Stimulated activated CD4-positive, alpha-beta T cell treated with anti-CD3 and anti-CD28 coated beads, Interleukin-4, amount 100 ng/mL, for 1 hour (primary cell): Measurements from ENCODE around the gene SYK.
"Not testable (repeated sequence)": the region's sequence is repeated elsewhere in the genome, so short reads cannot be mapped to it uniquely, and the experiment has no call there.

Source experiments
- DNase-seq: peaks from one replicate; pipeline ENCODE4 v3.0.0-alpha.2; 2020

SYK gene

GRCh38 chr9:90882991-90883600 is 81.5 kb downstream of the SYK start:
- no peak for DNase-seq

DNA sequence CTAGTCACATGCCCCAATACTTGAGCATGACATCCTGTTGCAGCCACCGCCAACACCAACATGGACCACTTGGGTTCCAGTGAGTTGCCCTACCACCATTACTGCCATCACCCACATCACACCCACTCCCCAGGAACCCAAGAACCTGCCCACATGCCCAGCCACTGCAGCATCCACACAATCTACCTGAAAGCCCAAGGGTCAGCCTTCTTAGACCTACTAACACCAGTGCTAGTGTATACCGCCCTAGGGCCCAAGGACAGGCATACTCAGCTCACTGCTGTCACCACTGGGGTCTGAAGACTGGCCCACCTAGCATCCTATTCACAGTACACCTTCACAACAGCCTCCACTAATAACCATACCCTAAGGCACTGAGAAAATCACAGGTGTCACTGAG is 82.0 kb downstream of the SYK start:
- no peak for DNase-seq

DNA sequence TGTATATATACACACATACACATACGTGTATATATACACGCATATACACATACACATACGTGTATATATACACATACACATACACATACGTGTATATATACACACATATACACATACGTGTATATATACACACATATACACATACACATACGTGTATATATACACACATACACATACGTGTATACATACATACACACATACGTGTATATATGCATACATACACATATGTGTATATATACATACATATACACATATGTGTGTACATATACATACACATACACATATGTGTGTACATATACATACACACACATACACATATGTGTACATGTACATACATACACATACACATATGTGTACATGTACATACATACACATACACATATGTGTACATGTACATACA is 82.6 kb downstream of the SYK start:
- DNase-seq = no peak

GRCh38 chr9:90886868-90887267 is 85.2 kb downstream of the SYK start:
- DNase-seq = not testable (repeated sequence)

DNA sequence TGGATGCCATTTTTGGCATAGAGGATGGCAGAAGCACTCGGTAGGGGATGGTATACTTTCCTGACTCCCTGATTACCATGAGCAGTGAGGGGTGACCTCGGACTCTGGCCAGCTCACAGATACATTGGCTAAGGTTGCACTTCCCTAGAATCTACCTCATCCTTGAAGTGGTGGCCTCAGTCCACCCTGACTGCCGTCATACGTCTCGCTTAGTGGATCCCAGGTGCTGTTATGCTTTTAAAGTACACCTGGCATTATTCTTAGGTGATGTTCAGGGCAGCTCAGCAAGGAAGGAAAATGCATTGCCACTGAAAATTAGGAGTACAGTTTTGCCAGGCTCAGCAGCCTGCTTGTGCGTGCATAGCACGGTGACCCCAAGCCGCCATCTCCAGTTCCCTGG is 87.3 kb downstream of the SYK start:
- DNase-seq = no peak

DNA sequence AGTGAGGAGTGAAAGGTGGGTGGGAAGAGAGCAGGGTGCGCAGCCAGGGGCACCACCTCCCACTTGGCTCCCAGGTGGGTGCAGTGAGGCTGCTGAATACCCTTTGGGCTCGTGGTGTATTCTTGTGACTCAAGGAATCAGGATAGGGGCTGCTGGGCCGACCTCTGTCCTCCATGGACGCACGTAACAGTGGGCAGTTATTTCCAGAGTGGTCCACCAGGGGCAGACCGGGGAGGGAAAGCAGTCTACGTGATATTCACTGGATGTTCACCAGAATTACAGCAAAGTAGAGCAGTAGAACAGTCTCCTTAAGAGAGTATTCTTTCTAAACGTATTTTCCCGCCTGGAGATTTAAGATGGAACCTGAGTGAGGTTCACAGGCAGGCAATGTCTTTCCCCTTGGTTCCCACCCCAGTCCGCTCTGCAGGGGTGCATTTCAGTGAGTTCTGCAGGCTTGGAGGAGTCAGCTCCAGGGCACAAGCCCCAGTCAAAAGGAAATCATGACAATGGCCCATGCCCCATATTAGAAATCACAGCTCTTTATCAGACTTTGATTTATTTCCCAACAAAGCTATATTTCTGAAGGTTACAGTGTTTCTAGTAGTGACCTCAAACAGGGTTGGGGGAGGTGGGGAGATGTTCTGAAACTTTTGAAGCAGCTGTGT is 88.7 kb downstream of the SYK start:
- DNase-seq = no peak

- no peak for DNase-seq
Measured at GRCh38 chr9:90891308-90892040, 89.9 kb downstream of the SYK start.

DNA sequence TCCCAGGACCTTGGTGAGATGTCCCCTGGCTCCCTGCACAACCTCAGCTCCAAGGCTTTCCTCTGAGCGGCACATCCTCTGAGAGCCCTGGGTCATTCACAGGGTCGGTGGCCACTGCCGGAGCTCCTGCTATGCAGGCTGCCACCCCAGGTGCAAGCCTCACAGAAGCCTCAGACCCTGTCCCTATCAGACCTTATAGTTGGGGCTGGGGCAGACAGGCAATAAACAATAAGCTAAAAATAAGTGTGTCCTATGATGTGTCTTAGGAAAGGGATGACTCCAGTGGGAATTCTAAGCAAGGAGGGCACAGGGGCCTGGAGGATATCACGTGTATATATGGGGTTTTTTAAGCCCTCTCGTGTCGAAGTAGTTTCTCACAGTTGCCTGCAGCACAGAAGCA is 91.3 kb downstream of the SYK start:
- no peak for DNase-seq

DNA sequence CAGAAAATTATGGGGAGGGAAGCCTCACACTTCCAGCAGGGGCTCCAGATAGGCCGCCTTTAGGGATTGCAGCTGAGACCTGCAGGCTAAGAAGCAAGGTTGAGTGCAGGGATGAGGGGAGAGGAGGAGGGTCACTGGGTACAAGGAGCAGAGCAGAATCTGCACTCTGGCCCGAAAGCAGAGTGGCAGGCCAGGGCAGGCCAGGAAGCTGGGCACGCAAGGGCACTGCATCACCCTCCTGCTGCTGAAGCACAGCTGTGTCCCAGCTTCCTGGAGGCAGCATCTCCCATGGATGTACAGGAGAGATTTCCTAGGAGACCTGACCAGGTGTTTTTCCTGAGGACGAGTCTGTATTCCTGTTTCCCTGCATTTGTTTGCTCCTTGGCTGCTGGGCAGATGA is 92.1 kb downstream of the SYK start:
- DNase-seq = no peak

DNA sequence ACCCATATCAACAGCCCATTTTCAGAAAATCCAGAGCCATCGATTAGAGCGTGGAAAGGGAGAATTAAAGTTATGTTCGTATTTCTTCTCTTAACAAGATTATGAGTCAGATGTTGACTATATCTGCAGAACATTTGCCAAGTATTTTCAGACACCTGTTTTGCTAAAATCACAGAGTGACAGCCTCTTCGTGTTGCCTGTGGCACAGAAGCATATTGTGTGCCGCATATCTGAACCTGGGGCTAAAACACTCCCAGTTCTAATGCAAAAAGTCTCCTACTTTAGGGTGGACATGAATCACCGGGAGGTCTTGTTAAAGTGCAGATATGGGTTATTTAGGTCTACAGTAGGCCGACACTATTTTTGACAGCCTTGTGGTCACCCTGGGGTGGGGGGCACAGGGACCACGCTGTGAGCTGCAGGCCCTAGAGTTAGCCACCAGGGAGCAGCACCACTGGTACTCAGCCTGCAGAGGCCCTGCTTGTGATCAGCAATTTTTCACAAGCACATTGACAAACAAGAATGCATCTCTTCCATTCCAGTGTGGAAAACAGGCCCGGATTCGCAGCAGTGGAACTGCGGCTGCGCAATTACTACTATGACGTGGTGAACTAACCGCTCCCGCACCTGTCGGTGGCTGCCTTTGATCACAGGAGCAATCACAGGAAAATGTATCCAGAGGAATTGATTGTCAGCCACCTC is 93.5 kb downstream of the SYK start:
- no peak for DNase-seq

GRCh38 chr9:90895786-90896185 is 94.2 kb downstream of the SYK start:
- no peak for DNase-seq

DNA sequence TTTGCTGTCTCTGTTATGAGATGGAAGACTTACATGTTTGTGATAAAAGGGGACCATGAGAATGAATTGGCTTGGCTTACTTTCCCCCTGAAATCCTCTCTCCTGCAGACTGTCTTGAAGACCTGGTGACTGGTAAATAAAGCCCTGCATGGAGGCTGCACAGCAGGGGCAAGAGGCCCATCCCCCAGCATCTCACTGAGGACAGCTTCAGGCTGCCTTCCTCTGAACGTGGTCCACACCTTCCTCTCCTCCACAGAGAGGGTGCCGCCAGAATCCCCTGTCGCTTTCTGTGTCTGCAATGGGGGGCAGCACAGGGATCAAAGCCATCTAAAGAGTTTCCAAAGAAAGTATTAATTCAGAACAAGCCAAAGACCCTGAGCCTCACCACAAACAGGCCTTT is 94.6 kb downstream of the SYK start:
- no peak for DNase-seq

- no peak for DNase-seq
Measured at GRCh38 chr9:90898228-90898627, 96.6 kb downstream of the SYK start.

- DNase-seq = no peak
Measured at GRCh38 chr9:90899287-90899686, 97.7 kb downstream of the SYK start.

- DNase-seq = no peak
Measured at GRCh38 chr9:90900130-90900529, 98.5 kb downstream of the SYK start.

- DNase-seq = no peak
Measured at GRCh38 chr9:90901933-90902332, 100.3 kb downstream of the SYK start.

GRCh38 chr9:90903766-90904424 is 102.3 kb downstream of the SYK start:
- DNase-seq = no peak

GRCh38 chr9:90904706-90905478 is 103.3 kb downstream of the SYK start:
- DNase-seq = no peak

- DNase-seq = no peak
Measured at GRCh38 chr9:90905822-90906221, 104.2 kb downstream of the SYK start.

- no peak for DNase-seq
Measured at GRCh38 chr9:90906316-90907055, 104.9 kb downstream of the SYK start.

DNA sequence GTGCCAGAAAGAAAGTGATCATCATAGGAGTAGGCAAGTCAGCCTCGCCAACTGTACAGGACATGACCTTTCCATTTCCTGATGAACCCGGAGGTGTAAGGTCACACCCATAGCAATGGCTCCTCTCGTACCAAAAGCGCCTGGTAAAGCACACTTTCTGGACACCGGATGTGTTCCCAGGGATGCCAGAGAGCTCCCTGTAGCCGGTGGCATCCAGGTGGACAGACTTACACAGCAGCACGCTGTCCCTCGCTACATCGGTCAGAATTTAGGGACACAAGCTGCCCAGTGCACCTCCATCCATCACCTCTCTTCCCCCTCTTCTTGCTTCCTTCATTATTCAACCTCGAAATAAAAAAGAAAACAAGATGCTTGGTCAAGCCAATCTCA is 105.4 kb downstream of the SYK start:
- DNase-seq = no peak

DNA sequence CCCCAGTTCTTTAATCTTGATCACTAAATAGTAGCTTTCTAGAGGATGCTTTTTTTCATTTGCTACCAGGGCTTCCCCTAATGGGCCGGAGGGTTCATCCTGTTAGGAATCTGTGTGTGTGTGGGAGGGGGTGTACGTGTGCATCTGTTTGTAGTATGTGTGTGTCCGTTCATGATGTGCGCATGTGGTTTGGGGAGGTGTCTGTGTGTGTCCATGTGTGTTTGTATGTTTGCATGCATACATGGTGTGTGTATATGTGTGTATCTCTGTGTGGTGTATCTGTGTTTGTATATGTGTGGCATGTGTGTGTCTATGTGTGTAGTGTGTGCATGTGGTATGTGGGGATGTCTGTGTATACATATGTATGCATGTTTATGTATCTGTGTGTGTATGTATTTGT is 106.2 kb downstream of the SYK start:
- no peak for DNase-seq
